ENCODE measurements around the gene TNPO1. TPM values are rescaled to one million over a fixed set of nuclear protein-coding genes. Genes with fewer than 3 reads are reported as not detected.
A peak's percentile ranks its signal among the peaks of the same experiment; 100 is the strongest.

The TNPO1 gene
- total and polyA plus RNA-seq, 2 of the 13 experiments (the other 11 are each of a cell fraction or from before 2014, with no cell fraction given): 26.7 to 123 TPM

DNA sequence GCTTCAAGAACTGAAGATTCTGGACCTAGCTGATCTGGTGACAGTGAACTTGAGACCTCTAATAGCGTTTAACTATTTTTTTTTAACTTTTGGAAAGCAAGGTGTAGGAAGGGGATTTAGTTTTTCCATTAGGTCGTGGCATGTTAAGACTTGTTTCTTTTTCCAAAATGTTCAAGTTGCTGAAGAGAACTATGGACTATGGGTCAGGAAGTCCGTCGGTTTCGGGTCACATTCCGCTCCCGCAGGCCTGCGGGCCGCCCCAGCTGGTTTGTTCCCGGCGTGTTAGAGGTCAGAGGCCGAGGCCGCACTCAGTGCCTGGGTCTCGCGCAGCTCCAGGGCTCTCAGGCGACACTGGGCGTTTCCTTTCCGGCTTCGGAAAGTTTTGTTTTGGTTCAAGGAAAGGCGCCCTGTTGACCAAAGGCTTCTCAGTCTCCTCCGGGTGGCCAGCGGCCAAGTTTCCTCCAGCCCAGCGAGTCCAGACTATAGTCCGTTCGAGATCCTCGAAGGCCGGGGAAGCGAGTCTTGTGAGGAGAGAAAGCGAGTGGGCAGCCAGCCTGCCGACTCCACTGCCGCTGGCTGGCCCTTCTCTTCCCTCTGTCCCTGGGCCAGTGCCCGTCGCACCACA is 138.8 kb downstream of the TNPO1 start (continued):
- TF ChIP-seq, protein P1, sequence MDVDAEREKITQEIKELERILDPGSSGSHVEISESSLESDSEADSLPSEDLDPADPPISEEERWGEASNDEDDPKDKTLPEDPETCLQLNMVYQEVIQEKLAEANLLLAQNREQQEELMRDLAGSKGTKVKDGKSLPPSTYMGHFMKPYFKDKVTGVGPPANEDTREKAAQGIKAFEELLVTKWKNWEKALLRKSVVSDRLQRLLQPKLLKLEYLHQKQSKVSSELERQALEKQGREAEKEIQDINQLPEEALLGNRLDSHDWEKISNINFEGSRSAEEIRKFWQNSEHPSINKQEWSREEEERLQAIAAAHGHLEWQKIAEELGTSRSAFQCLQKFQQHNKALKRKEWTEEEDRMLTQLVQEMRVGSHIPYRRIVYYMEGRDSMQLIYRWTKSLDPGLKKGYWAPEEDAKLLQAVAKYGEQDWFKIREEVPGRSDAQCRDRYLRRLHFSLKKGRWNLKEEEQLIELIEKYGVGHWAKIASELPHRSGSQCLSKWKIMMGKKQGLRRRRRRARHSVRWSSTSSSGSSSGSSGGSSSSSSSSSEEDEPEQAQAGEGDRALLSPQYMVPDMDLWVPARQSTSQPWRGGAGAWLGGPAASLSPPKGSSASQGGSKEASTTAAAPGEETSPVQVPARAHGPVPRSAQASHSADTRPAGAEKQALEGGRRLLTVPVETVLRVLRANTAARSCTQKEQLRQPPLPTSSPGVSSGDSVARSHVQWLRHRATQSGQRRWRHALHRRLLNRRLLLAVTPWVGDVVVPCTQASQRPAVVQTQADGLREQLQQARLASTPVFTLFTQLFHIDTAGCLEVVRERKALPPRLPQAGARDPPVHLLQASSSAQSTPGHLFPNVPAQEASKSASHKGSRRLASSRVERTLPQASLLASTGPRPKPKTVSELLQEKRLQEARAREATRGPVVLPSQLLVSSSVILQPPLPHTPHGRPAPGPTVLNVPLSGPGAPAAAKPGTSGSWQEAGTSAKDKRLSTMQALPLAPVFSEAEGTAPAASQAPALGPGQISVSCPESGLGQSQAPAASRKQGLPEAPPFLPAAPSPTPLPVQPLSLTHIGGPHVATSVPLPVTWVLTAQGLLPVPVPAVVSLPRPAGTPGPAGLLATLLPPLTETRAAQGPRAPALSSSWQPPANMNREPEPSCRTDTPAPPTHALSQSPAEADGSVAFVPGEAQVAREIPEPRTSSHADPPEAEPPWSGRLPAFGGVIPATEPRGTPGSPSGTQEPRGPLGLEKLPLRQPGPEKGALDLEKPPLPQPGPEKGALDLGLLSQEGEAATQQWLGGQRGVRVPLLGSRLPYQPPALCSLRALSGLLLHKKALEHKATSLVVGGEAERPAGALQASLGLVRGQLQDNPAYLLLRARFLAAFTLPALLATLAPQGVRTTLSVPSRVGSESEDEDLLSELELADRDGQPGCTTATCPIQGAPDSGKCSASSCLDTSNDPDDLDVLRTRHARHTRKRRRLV (CRISPR knock-in tag; IDR thresholded peaks at IDR 0.05): no peak

DNA sequence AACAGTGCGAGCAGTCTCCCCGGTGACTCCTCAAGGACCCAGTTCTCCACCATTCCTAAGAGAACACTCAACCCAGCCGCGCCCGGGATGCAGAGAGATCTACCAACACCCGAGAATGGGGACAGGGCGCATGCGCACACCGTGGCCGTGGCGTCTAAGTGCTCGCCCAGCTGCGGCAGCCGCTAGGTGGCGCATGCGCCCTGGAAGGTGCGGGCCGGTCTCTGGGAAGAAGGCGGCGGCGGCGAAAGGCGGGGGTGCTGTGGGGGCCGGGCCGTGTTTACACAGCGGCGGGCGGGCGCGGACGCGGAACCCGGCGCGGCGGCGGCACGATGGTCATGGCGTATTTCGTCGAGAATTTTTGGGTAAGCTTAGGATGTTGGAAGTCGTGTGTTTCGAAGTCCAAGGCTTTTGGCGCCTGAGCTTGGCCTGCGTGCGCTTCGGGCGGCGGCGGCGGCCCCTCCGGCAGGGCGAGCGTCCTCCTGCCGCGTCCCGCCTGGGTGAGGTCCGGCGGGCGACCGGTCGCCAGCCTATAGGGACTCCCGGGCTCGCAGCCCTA is 139.4 kb downstream of the TNPO1 start, which contains the start of gene FCHO2:
Gene FCHO2 (plus strand): TSS at position 274 of the 556 bp plus-strand sequence. CDS start 56 bp downstream, at position 330.
- DNase-seq (ENCODE audit: low spot score) (peak; percentile 90), FAIRE-seq (peak; percentile 51), ATAC-seq (peak; percentile 90)
- H3K36me3 ChIP-seq (replicated peaks in 1 of 2; ENCODE audit: control insufficient read depth in 1 of 2, insufficient read depth in 2 of 2, low read length in 2 of 2): 0 out of 5 replicates have a peak, but pooled peaks cover 0 to 5% of the 10 kb centered on the region in 2 experiments
- H3K27ac ChIP-seq (ENCODE audit: extremely low read length, insufficient read depth, low read length): peak within 1 kb of the TSS; percentile 89
- H3K4me3 ChIP-seq (replicated peaks in 1 of 3; ENCODE audit: insufficient read depth in 1 of 3, low read depth in 2 of 3, low read length in 3 of 3): peak within 1 kb of the TSS; percentile 65 to 93 (median 86)
- in situ Hi-C loops (cut with HindIII; ENCODE audit: extremely low pct_ligation_motif_present, low pct_unique_long_range_greater_than_20kb) (no loop called here), intact Hi-C loops (cut with micrococcal nuclease; ENCODE audit: unreplicated experiment) (loop anchor here (5.0 kb wide), 1 partner anchor 66 kb away; no protein-coding TSS in a partner anchor)
- peaks cover 58% of the 10 kb centered on the region for H3K4me1 ChIP-seq (ENCODE audit: insufficient read depth, low read length)
- H3K9ac ChIP-seq (ENCODE audit: insufficient read depth, low read depth, low read length): peak within 1 kb of the TSS; percentile 79
- WGBS (ENCODE audit: low lambda C conversion rate): 0% methylated on average over 5 of the region's 64 CpGs
- H3K27me3 ChIP-seq (ENCODE audit: control insufficient read depth in 1 of 2, insufficient read depth in 2 of 2, low read length in 2 of 2): no peaks in the 10 kb centered on the region; a peak in 1 of 5 replicates
- ChIA-PET POLR2A (interaction anchor here (1.1 to 1.4 kb wide), 3 partner anchors 11 to 23 kb away, joined by 3 read pairs; no protein-coding TSS in a partner anchor), CTCF (ENCODE audit: low intra/inter-chr PET ratio, low total read pairs) (no interaction called here)
- peak within 1 kb of the TSS; percentile 90 for H3K4me2 ChIP-seq (ENCODE audit: low read depth, low read length)
- peak within 1 kb of the TSS; percentile 76 for H2AFZ ChIP-seq (ENCODE audit: low read length)
- no peaks in the 10 kb centered on the region; the same call in 1 of the 2 replicates for H4K20me1 ChIP-seq (ENCODE audit: insufficient read depth, low read length)
- H3K9me3 ChIP-seq (ENCODE audit: low read length): no peaks in the 10 kb centered on the region
- BruUV-seq (replicated peaks): no TSS peak
- H3K79me2 ChIP-seq (ENCODE audit: insufficient read depth, low read length): peaks cover 45% of the 10 kb centered on the region
- peak; percentile 99 for TF ChIP-seq FOXA3 (CRISPR knock-in tag; IDR thresholded peaks at IDR 0.05)
- peak; percentile 84 for TF ChIP-seq ZNF841 (CRISPR knock-in tag; IDR thresholded peaks at IDR 0.05; ENCODE audit: borderline replicate concordance)
- TF ChIP-seq ATF1 (CRISPR knock-in tag; IDR thresholded peaks at IDR 0.05): no peak
- TF ChIP-seq SSRP1 (CRISPR knock-in tag; IDR thresholded peaks at IDR 0.05): no peak
- no peak; the same call in 1 of the 2 replicates for TF ChIP-seq ZNF747 (CRISPR knock-in tag; IDR thresholded peaks at IDR 0.05; ENCODE audit: borderline replicate concordance)
- TF ChIP-seq, protein P2, sequence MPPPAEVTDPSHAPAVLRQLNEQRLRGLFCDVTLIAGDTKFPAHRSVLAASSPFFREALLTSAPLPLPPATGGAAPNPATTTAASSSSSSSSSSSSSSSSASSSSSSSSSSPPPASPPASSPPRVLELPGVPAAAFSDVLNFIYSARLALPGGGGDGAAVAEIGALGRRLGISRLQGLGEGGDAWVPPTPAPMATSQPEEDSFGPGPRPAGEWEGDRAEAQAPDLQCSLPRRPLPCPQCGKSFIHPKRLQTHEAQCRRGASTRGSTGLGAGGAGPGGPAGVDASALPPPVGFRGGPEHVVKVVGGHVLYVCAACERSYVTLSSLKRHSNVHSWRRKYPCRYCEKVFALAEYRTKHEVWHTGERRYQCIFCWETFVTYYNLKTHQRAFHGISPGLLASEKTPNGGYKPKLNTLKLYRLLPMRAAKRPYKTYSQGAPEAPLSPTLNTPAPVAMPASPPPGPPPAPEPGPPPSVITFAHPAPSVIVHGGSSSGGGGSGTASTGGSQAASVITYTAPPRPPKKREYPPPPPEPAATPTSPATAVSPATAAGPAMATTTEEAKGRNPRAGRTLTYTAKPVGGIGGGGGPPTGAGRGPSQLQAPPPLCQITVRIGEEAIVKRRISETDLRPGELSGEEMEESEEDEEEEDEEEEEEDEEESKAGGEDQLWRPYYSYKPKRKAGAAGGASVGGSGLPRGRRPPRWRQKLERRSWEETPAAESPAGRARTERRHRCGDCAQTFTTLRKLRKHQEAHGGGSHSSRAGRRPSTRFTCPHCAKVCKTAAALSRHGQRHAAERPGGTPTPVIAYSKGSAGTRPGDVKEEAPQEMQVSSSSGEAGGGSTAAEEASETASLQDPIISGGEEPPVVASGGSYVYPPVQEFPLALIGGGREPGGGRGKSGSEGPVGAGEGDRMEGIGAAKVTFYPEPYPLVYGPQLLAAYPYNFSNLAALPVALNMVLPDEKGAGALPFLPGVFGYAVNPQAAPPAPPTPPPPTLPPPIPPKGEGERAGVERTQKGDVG (CRISPR knock-in tag; IDR thresholded peaks at IDR 0.05; ENCODE audit: borderline replicate concordance): no peak
- TF ChIP-seq HOXA5 (CRISPR knock-in tag; IDR thresholded peaks at IDR 0.05): 0 out of 2 replicates have a peak, but pooled peaks have one; percentile 23
